Stomach (tissue), 9 donors: ENCODE results near the gene CTIF. TPM values are rescaled to one million over a fixed set of nuclear protein-coding genes. Genes with fewer than 3 reads are reported as not detected.

ENCODE experiments used
- DNase-seq, 2 donors: peaks; one replicate each; pipeline versions ENCODE4 v3.0.0 to v3.0.0-alpha.2; 2013 to 2019
- H3K27ac ChIP-seq, 5 donors: fragments of 200-600 bp in 4 of 5; sonication (generic) in 4 of 5; one replicate each; pipeline ENCODE4 v1.5.1; 2013 to 2019; ENCODE audit warnings: mild to moderate bottlenecking in 1 of 5, moderate library complexity in 1 of 5
- H3K27me3 ChIP-seq, 3 donors: fragments of 200-600 bp; sonication (generic); one replicate each; pipeline ENCODE4 v1.5.1; 2017 to 2019; ENCODE audit warnings: mixed run types in 1 of 3
- H3K36me3 ChIP-seq, 4 donors: fragments of 200-600 bp; sonication (generic); 1 replicate in 3 of 4; 2 replicates in 1 of 4; pipeline ENCODE4 v1.5.1; 2016 to 2019
- H3K4me1 ChIP-seq, 4 donors: fragments of 200-600 bp; sonication (generic); one replicate each; pipeline ENCODE4 v1.5.1; 2016 to 2019
- H3K4me3 ChIP-seq, 4 donors: fragments of 200-600 bp; sonication (generic) in 3 of 4; one replicate each; pipeline ENCODE4 v1.5.1; 2016 to 2019; ENCODE audit warnings: mild to moderate bottlenecking in 1 of 4
- H3K9me3 ChIP-seq, 4 donors: fragments of 200-600 bp; sonication (generic); one replicate each; pipeline ENCODE4 v1.5.1; 2016 to 2019
- CTCF ChIP-seq, 7 experiments: fragments of 450-650 bp in 4 of 7; fragments of 200-600 bp in 3 of 7; sonication (generic) in 3 of 7; IDR thresholded peaks; one replicate each; pipeline ENCODE4 v1.5.1; 2016 to 2019; ENCODE audit warnings: antibody characterized with exemption in 7 of 7, control low read depth in 2 of 7, mild to moderate bottlenecking in 1 of 7
- EP300 ChIP-seq: sonication (generic); formaldehyde crosslinking; IDR thresholded peaks from one replicate; pipeline ENCODE4 v1.6.1; 2017; ENCODE audit warnings: antibody characterized with exemption
- POLR2A ChIP-seq, 4 donors: fragments of 450-650 bp; IDR thresholded peaks; one replicate each; pipeline ENCODE4 v1.6.1; 2016; ENCODE audit warnings: antibody characterized with exemption in 4 of 4, control low read depth in 2 of 4, mild to moderate bottlenecking in 1 of 4, moderate library complexity in 1 of 4
- POLR2AphosphoS5 ChIP-seq, 3 donors: sonication (generic); formaldehyde crosslinking; IDR thresholded peaks; one replicate each; pipeline ENCODE4 v1.6.1; 2016; ENCODE audit warnings: antibody characterized with exemption in 3 of 3
- WGBS, 5 donors: extraction: QIAGEN DNeasy Blood & Tissue Kit in 3 of 5; methylation state at CpG; one replicate each; pipeline versions ENCODE4 v1.1.5 to v1.1.7; 2013 to 2018; 5-methylcytosine and 5-hydroxymethylcytosine counted together
- intact Hi-C: fragments of 100-400 bp; cut with DNase I; formaldehyde crosslinking; loops from one replicate; pipeline ENCODE4 v1.15.1; 2023; ENCODE audit warnings: low total_unique reads
- polyA plus RNA-seq, 3 donors: library from polyadenylated mRNA; stranded (reverse); fragments of 200-250 nt; gene quantifications; one replicate each; pipeline ENCODE4 v1.2.3, GENCODE V29; 2013
- total RNA-seq, 5 donors: library from RNA; depleted of rRNA; stranded (reverse); fragments of >200 nt; gene quantifications; one replicate each; pipeline versions ENCODE4 v1.1.0 to v1.2.3, GENCODE V29; 2014 to 2016
- donor health status: healthy with polysubstance abuse.
- donor health status: Bipolar disorder and iron deficiency.
- donor health status: healthy.

The CTIF gene
- total and polyA plus RNA-seq, 8 donors, result 16.3 to 105 (median 30.3) TPM

GRCh38 chr18:48719974-48720654 lies 181.3 kb downstream of the CTIF start:
- intact Hi-C loops, result no loop called here
- Histone ChIP-seq H3K4me3 (no peak overlapping the region), H3K9me3 (no peaks in the 10 kb centered on the region), H3K36me3 (peaks cover 0 to 21% (median 9%) of the 10 kb centered on the region in 4 donors), H3K27ac (no peak overlapping the region), H3K27me3 (no peaks in the 10 kb centered on the region), H3K4me1 (peaks cover 0 to 11% (median 4%) of the 10 kb centered on the region in 4 donors)
- TF ChIP-seq CTCF (IDR thresholded peaks at IDR 0.05), result no peak
- no peak for TF ChIP-seq EP300
- no peak for TF ChIP-seq POLR2A (IDR thresholded peaks at IDR 0.05)
- TF ChIP-seq POLR2AphosphoS5 (IDR thresholded peaks at IDR 0.05), result no peak
- 76 to 87% (median 81%) methylated on average over 11 to 12 of the region's 12 CpGs for WGBS, 5 donors
- no peak for DNase-seq

- Histone ChIP-seq H3K36me3 (peaks cover 0 to 22% (median 9%) of the 10 kb centered on the region in 4 donors), H3K4me3 (no peak overlapping the region), H3K4me1 (peaks cover 0 to 6% (median 2%) of the 10 kb centered on the region in 4 donors), H3K9me3 (no peaks in the 10 kb centered on the region), H3K27me3 (no peaks in the 10 kb centered on the region), H3K27ac (no peak overlapping the region)
- TF ChIP-seq CTCF (IDR thresholded peaks at IDR 0.05) (no peak), POLR2A (IDR thresholded peaks at IDR 0.05) (no peak), POLR2AphosphoS5 (IDR thresholded peaks at IDR 0.05) (no peak)
- intact Hi-C loops, result no loop called here
- WGBS, 5 donors, result 93 to 100% (median 95%) methylated on average over 4 to 6 of the region's 6 CpGs
- no peak for DNase-seq
Observed at GRCh38 chr18:48720655-48721025, 181.8 kb downstream of the CTIF start.

GRCh38 chr18:48721312-48721711 lies 182.5 kb downstream of the CTIF start:
- H3K4me3 ChIP-seq, result no peak overlapping the region
- peaks cover 0 to 22% (median 9%) of the 10 kb centered on the region in 4 donors for H3K36me3 ChIP-seq
- intact Hi-C loops, result no loop called here
- no peaks in the 10 kb centered on the region for H3K27me3 ChIP-seq
- no peak for DNase-seq
- TF ChIP-seq CTCF (IDR thresholded peaks at IDR 0.05), result no peak
- TF ChIP-seq POLR2A (IDR thresholded peaks at IDR 0.05), result no peak
- no peak for TF ChIP-seq POLR2AphosphoS5 (IDR thresholded peaks at IDR 0.05)
- no peak for TF ChIP-seq EP300
- H3K9me3 ChIP-seq, result peaks cover 0 to under 1% (median 0%) of the 10 kb centered on the region in 4 donors
- WGBS, 5 donors, result 71 to 85% (median 80%) methylated on average over 7 to 8 of the region's 8 CpGs
- H3K4me1 ChIP-seq, result peaks cover 0 to 5% (median 0%) of the 10 kb centered on the region in 4 donors
- no peak overlapping the region for H3K27ac ChIP-seq

- WGBS, 5 donors, result 93 to 97% (median 96%) methylated on average over 5 of the region's 5 CpGs
- DNase-seq, result no peak
- no peak overlapping the region for H3K27ac ChIP-seq
- intact Hi-C loops, result no loop called here
- peaks cover 0 to 22% (median 9%) of the 10 kb centered on the region in 4 donors for H3K36me3 ChIP-seq
- no peak overlapping the region for H3K4me3 ChIP-seq
- H3K9me3 ChIP-seq, result peaks cover 0 to 8% (median 0%) of the 10 kb centered on the region in 4 donors
- no peaks in the 10 kb centered on the region for H3K27me3 ChIP-seq
- TF ChIP-seq POLR2AphosphoS5 (IDR thresholded peaks at IDR 0.05) (no peak), POLR2A (IDR thresholded peaks at IDR 0.05) (no peak), EP300 (no peak), CTCF (IDR thresholded peaks at IDR 0.05) (no peak)
- H3K4me1 ChIP-seq, result peaks cover 0 to 5% (median 0%) of the 10 kb centered on the region in 4 donors
Observed at GRCh38 chr18:48723016-48723415, 184.2 kb downstream of the CTIF start.
